Esophagus muscularis mucosa (tissue), 4 donors: ENCODE measurements around the gene AMPD1.

Experiments used
- EP300 ChIP-seq: sonication (generic); formaldehyde crosslinking; IDR thresholded peaks from one replicate; pipeline ENCODE4 v1.6.1; 2017; ENCODE audit warnings: antibody characterized with exemption
- POLR2A ChIP-seq: fragments of 450-650 bp; IDR thresholded peaks from one replicate; pipeline ENCODE4 v1.6.1; 2017; ENCODE audit warnings: antibody characterized with exemption, moderate library complexity, mild to moderate bottlenecking, low read depth
- TF ChIP-seq, protein P1 (sequence below), 3 experiments: fragments of 200-600 bp in 2 of 3; fragments of 450-650 bp in 1 of 3; sonication (generic) in 2 of 3; IDR thresholded peaks; one replicate each; pipeline ENCODE4 v1.5.1; 2017 to 2019; ENCODE audit warnings: antibody characterized with exemption in 3 of 3, mild to moderate bottlenecking in 2 of 3, moderate library complexity in 1 of 3

DNA sequence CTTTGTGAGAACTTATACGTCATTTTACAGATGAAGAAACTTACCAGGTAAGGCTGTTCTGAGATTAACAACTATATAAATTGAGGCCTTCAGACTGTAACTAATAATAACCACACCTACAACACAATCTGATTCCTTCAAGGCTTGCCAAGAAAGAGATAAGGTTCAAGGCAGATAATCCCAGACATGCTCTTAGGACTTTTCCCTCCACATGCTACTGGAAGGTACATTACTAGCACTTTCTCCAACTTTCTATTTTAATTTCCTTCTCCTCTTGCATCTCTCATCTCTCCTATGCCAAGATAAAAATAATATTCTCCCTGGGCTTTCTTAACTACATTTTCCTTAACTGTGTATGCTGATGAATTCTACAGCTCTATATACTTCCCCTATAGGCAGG is 40.1 kb upstream of the AMPD1 start:
- TF ChIP-seq EP300 = no peak
- TF ChIP-seq, protein P1, sequence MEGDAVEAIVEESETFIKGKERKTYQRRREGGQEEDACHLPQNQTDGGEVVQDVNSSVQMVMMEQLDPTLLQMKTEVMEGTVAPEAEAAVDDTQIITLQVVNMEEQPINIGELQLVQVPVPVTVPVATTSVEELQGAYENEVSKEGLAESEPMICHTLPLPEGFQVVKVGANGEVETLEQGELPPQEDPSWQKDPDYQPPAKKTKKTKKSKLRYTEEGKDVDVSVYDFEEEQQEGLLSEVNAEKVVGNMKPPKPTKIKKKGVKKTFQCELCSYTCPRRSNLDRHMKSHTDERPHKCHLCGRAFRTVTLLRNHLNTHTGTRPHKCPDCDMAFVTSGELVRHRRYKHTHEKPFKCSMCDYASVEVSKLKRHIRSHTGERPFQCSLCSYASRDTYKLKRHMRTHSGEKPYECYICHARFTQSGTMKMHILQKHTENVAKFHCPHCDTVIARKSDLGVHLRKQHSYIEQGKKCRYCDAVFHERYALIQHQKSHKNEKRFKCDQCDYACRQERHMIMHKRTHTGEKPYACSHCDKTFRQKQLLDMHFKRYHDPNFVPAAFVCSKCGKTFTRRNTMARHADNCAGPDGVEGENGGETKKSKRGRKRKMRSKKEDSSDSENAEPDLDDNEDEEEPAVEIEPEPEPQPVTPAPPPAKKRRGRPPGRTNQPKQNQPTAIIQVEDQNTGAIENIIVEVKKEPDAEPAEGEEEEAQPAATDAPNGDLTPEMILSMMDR (IDR thresholded peaks at IDR 0.05) = no peak
- no peak for TF ChIP-seq POLR2A
